SK-N-SH (cell line): ENCODE results near the gene PRMT5. TPM values are rescaled to one million over a fixed set of nuclear protein-coding genes. Genes with fewer than 3 reads are reported as not detected.

Experiments
- CTCF ChIA-PET: fragments of 300-600, 350-600 bp; formaldehyde crosslinking; extraction: SDS; loops from one replicate; lab custom pipeline; 2021; lab: Yijun Ruan, JAX
- POLR2A ChIA-PET: fragments of 350-600 bp; sonication (Branson Sonifier 250); formaldehyde crosslinking; extraction: SDS; loops from one replicate; lab custom pipeline; 2020; ENCODE audit warnings: antibody characterized with exemption, inconsistent platforms; lab: Yijun Ruan, JAX
- DNase-seq: peaks from one replicate; pipeline ENCODE4 v3.0.0; 2012
- H2AFZ ChIP-seq: fragments of 200-600 bp; sonication (generic); 2 replicates; pipeline ENCODE4 v1.8.1; 2016; ENCODE audit warnings: antibody characterized with exemption, mild to moderate bottlenecking, low read depth
- H3F3A ChIP-seq: fragments of 200-600 bp; sonication (generic); replicated peaks from 2 replicates; pipeline ENCODE3; 2016; ENCODE audit warnings: antibody characterized with exemption, mild to moderate bottlenecking; ENCODE audit not compliant: insufficient read depth
- H3K27ac ChIP-seq, 2 experiments: fragments of 200-500 bp in 1 of 2; fragments of 200-600 bp in 1 of 2; sonication (Bioruptor generic) in 1 of 2; sonication (generic), shearing (Covaris generic) in 1 of 2; 2 replicates each; pipeline versions ENCODE4 v1.5.1 to v1.6.1; 2014 to 2016; ENCODE audit warnings: low read depth in 2 of 2, inconsistent platforms in 1 of 2, low read length in 1 of 2, mild to moderate bottlenecking in 1 of 2, mixed read lengths in 1 of 2
- H3K27me3 ChIP-seq: fragments of 200-600 bp; sonication (generic), shearing (Covaris generic); 2 replicates; pipeline ENCODE4 v1.6.1; 2016; ENCODE audit warnings: mixed run types; ENCODE audit not compliant: insufficient read depth
- H3K36me3 ChIP-seq, 2 experiments: fragments of 200-500 bp in 1 of 2; fragments of 200-600 bp in 1 of 2; sonication (Bioruptor generic) in 1 of 2; sonication (generic) in 1 of 2; replicated peaks in 1 of 2; 2 replicates each; pipeline versions ENCODE3 to v1.5.1; 2014 to 2016; ENCODE audit warnings: low read length in 1 of 2, mild to moderate bottlenecking in 1 of 2; ENCODE audit not compliant: insufficient read depth in 2 of 2, control insufficient read depth in 1 of 2
- H3K4me1 ChIP-seq, 2 experiments: fragments of 200-500 bp in 1 of 2; fragments of 200-600 bp in 1 of 2; sonication (Bioruptor generic) in 1 of 2; sonication (generic), shearing (Covaris generic) in 1 of 2; 2 replicates each; pipeline versions ENCODE4 v1.5.1 to v1.6.1; 2014 to 2016; ENCODE audit warnings: low read depth in 1 of 2, low read length in 1 of 2, mixed run types in 1 of 2; ENCODE audit not compliant: insufficient read depth in 2 of 2, control insufficient read depth in 1 of 2
- H3K4me2 ChIP-seq: fragments of 200-600 bp; sonication (generic), shearing (Covaris generic); 2 replicates; pipeline ENCODE4 v1.6.1; 2017; ENCODE audit warnings: mixed run types
- H3K4me3 ChIP-seq, 2 experiments: fragments of 200-500 bp in 1 of 2; fragments of 200-600 bp in 1 of 2; sonication (Bioruptor generic) in 1 of 2; sonication (generic), shearing (Covaris generic) in 1 of 2; 2 replicates each; pipeline versions ENCODE4 v1.5.1 to v1.8.1; 2014 to 2016; ENCODE audit warnings: low read depth in 2 of 2, inconsistent platforms in 1 of 2, low read length in 1 of 2, mild to moderate bottlenecking in 1 of 2, mixed read lengths in 1 of 2, moderate library complexity in 1 of 2
- H3K79me2 ChIP-seq: fragments of 200-600 bp; sonication (generic); 2 replicates; pipeline ENCODE4 v1.8.1; 2017; ENCODE audit warnings: mild to moderate bottlenecking; ENCODE audit not compliant: insufficient read depth
- H3K9ac ChIP-seq: fragments of 200-600 bp; sonication (generic); 2 replicates; pipeline ENCODE4 v1.6.1; 2017; ENCODE audit warnings: mixed run types
- H3K9me2 ChIP-seq: fragments of 200-600 bp; sonication (generic); 2 replicates; pipeline ENCODE4 v1.6.1; 2017; ENCODE audit warnings: mixed run types
- H3K9me3 ChIP-seq: fragments of 200-600 bp; sonication (generic); 2 replicates; pipeline ENCODE4 v1.6.1; 2017; ENCODE audit warnings: mixed run types, mild to moderate bottlenecking, moderate library complexity
- H4K20me1 ChIP-seq: fragments of 200-600 bp; sonication (generic); 2 replicates; pipeline ENCODE4 v1.6.1; 2017; ENCODE audit warnings: mild to moderate bottlenecking, mixed run types; ENCODE audit not compliant: insufficient read depth
- FOSL2 ChIP-seq: IDR thresholded peaks from 2 replicates; pipeline ENCODE4 v1.4.0; 2012; ENCODE audit warnings: low read depth, mild to moderate bottlenecking, moderate library complexity, borderline replicate concordance
- FOXM1 ChIP-seq: IDR thresholded peaks from 2 replicates; pipeline ENCODE4 v1.4.0; 2012; ENCODE audit warnings: low read depth, mild to moderate bottlenecking
- MEF2A ChIP-seq: IDR thresholded peaks from 2 replicates; pipeline ENCODE4 v1.4.0; 2012; ENCODE audit warnings: low read depth, borderline replicate concordance
- RFX5 ChIP-seq: IDR thresholded peaks from 2 replicates; pipeline ENCODE4 v1.6.1; 2012; ENCODE audit warnings: mild to moderate bottlenecking, improper control_type of control experiment, low read length
- TEAD4 ChIP-seq: IDR thresholded peaks from 2 replicates; pipeline ENCODE4 v1.4.0; 2012; ENCODE audit warnings: mild to moderate bottlenecking, borderline replicate concordance; ENCODE audit not compliant: insufficient read depth
- YY1 ChIP-seq: IDR thresholded peaks from 2 replicates; pipeline ENCODE4 v1.4.0; 2012; ENCODE audit warnings: low read depth, mild to moderate bottlenecking
- WGBS: methylation state at CpG from one replicate; pipeline ENCODE4 v1.1.6; 2017; ENCODE audit warnings: low lambda C conversion rate; 5-methylcytosine and 5-hydroxymethylcytosine counted together
- polyA plus RNA-seq, 3 experiments: library from polyadenylated mRNA; depleted of rRNA; stranded (reverse); fragments of >200 nt; gene quantifications; 2 replicates each; pipeline ENCODE4 v1.2.3, GENCODE V29; 2012
- TF ChIP-seq, protein P1 (sequence below): IDR thresholded peaks from 2 replicates; pipeline ENCODE4 v1.4.0; 2012; ENCODE audit warnings: low read depth
- TF ChIP-seq, protein P2 (sequence below): IDR thresholded peaks from 2 replicates; pipeline ENCODE4; 2012
- TF ChIP-seq, protein P3 (sequence below): IDR thresholded peaks from 2 replicates; pipeline ENCODE4 v1.4.0; 2012; ENCODE audit warnings: low read depth, borderline replicate concordance

The PRMT5 gene
- polyA plus RNA-seq, 1 of the 3 experiments (the other 2 are of a cell fraction): 132 TPM

DNA sequence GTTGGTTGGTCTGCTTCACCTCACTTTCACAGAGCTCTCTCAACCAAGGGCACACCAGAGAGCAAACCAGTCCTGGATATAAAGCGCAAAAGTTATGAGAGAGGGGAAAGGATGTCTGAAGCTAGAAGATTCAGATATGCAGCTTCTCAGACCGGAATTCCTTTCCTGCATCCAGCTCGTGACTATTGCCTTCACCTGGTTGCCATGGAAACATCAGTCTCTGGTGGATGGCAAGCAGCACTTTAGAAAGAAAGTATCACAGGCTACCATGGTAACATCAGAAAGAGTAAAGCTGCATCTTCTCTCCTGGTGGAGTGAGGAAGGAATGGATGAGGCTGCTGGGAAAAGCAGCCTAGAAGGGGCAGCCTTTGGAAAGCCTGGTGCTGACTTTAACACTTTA is 32.4 kb downstream of the PRMT5 start:
- H3K9me3 ChIP-seq: no peaks in the 10 kb centered on the region
- H3K79me2 ChIP-seq: no peaks in the 10 kb centered on the region
- no peak overlapping the region for H3K4me3 ChIP-seq
- no peak overlapping the region for H2AFZ ChIP-seq
- POLR2A ChIA-PET: interaction anchor here (0.7 kb wide), 1 partner anchor 43 kb away, joined by 3 read pairs; no protein-coding TSS in a partner anchor
- no peaks in the 10 kb centered on the region for H4K20me1 ChIP-seq
- peaks cover 0 to 18% of the 10 kb centered on the region in 2 experiments for H3K36me3 ChIP-seq
- H3K4me1 ChIP-seq: peaks cover 0 to 14% of the 10 kb centered on the region in 2 experiments; a peak in 3 of 4 replicates
- CTCF ChIA-PET: interaction anchor here (0.7 to 3.0 kb wide), 8 partner anchors 11 to 327 kb away, joined by 3 to 25 read pairs (median 4); partner anchors contain the start of gene LRP10
- no peak overlapping the region for H3K9ac ChIP-seq
- peaks cover 15% of the 10 kb centered on the region for H3F3A ChIP-seq
- 97% methylated on average over 3 of the region's 3 CpGs for WGBS
- H3K27ac ChIP-seq: no peak overlapping the region
- no peaks in the 10 kb centered on the region for H3K27me3 ChIP-seq
- H3K4me2 ChIP-seq: no peak overlapping the region
- TF ChIP-seq, protein P1, sequence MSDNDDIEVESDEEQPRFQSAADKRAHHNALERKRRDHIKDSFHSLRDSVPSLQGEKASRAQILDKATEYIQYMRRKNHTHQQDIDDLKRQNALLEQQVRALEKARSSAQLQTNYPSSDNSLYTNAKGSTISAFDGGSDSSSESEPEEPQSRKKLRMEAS: no peak
- TF ChIP-seq YY1 (no peak), FOXM1 (no peak)
- no peaks in the 10 kb centered on the region for H3K9me2 ChIP-seq
- no peak for DNase-seq

DNA sequence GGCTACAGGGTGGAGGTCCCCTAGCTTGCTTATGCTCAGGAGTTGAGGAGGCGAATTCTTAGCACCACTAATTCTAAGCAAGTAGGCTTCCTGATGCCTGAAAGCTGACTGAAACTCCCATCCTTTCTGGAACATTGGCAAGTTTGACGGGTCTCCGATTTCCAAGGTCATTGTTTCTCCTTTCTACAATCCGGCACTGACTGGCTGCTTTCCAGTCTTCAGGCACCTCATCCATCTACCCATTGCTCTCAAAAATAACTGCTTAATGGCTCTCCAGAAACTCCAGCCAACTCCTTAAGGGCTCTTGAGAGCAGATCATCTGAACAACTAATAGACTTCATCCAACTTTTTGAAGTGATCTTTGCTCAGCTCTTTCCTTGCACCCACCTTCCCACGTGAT is 32.8 kb downstream of the PRMT5 start:
- H3K9ac ChIP-seq: no peak overlapping the region
- H4K20me1 ChIP-seq: no peaks in the 10 kb centered on the region
- no peak overlapping the region for H3K4me2 ChIP-seq
- no peak overlapping the region for H3K27ac ChIP-seq
- no peak overlapping the region for H2AFZ ChIP-seq
- peaks cover 0 to 14% of the 10 kb centered on the region in 2 experiments; a peak in 3 of 4 replicates for H3K4me1 ChIP-seq
- no peaks in the 10 kb centered on the region for H3K27me3 ChIP-seq
- H3K36me3 ChIP-seq: peaks cover 0 to 14% of the 10 kb centered on the region in 2 experiments
- H3K4me3 ChIP-seq: no peak overlapping the region
- no peaks in the 10 kb centered on the region for H3K79me2 ChIP-seq
- H3F3A ChIP-seq: peaks cover 15% of the 10 kb centered on the region
- no peaks in the 10 kb centered on the region for H3K9me3 ChIP-seq
- DNase-seq: no peak
- 99% methylated on average over 5 of the region's 5 CpGs for WGBS
- CTCF ChIA-PET: interaction anchor here (0.7 to 3.0 kb wide), 7 partner anchors 10 to 326 kb away, joined by 3 to 25 read pairs (median 4); partner anchors contain the start of gene LRP10
- no peaks in the 10 kb centered on the region for H3K9me2 ChIP-seq
- TF ChIP-seq, protein P2, sequence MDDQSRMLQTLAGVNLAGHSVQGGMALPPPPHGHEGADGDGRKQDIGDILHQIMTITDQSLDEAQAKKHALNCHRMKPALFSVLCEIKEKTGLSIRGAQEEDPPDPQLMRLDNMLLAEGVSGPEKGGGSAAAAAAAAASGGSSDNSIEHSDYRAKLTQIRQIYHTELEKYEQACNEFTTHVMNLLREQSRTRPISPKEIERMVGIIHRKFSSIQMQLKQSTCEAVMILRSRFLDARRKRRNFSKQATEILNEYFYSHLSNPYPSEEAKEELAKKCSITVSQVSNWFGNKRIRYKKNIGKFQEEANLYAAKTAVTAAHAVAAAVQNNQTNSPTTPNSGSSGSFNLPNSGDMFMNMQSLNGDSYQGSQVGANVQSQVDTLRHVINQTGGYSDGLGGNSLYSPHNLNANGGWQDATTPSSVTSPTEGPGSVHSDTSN: no peak
- TF ChIP-seq, protein P3, sequence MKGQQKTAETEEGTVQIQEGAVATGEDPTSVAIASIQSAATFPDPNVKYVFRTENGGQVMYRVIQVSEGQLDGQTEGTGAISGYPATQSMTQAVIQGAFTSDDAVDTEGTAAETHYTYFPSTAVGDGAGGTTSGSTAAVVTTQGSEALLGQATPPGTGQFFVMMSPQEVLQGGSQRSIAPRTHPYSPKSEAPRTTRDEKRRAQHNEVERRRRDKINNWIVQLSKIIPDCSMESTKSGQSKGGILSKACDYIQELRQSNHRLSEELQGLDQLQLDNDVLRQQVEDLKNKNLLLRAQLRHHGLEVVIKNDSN: no peak
- TF ChIP-seq MEF2A (no peak), FOSL2 (no peak), TEAD4 (no peak), RFX5 (no peak)
- TF ChIP-seq, protein P1: no peak
- POLR2A ChIA-PET: no interaction called here
